Measurements from ENCODE around the gene BNC1. TPM values are rescaled to one million over a fixed set of nuclear protein-coding genes. Genes with fewer than 3 reads are reported as not detected.

Gene BNC1
- total RNA-seq, 1 donor from 2014 or later: 10.6 TPM

DNA sequence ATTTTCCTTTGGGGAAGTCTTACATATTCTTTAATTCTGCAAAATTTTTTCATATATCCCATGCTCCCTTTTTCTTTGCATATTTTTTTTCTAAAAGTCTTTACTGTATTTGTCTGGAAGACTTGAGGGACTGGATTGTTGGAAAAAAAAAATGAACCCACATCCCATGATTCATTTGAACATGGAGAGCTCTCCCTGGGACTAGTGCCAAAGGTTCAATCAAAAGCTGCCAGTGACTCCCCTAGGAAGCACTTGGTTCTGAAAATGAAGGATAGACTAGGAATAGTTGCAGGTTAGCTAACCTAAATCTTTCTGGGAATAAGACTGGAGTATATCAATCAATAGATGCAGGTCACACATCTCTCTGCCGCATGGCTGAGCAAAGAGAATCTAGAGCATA, 16.4 kb upstream of the BNC1 start:
- no peak overlapping the region for H3K4me3 ChIP-seq (ENCODE audit: low read depth, low read length)
- no peak for DNase-seq (ENCODE audit: low read depth)
- TF ChIP-seq, protein P1, sequence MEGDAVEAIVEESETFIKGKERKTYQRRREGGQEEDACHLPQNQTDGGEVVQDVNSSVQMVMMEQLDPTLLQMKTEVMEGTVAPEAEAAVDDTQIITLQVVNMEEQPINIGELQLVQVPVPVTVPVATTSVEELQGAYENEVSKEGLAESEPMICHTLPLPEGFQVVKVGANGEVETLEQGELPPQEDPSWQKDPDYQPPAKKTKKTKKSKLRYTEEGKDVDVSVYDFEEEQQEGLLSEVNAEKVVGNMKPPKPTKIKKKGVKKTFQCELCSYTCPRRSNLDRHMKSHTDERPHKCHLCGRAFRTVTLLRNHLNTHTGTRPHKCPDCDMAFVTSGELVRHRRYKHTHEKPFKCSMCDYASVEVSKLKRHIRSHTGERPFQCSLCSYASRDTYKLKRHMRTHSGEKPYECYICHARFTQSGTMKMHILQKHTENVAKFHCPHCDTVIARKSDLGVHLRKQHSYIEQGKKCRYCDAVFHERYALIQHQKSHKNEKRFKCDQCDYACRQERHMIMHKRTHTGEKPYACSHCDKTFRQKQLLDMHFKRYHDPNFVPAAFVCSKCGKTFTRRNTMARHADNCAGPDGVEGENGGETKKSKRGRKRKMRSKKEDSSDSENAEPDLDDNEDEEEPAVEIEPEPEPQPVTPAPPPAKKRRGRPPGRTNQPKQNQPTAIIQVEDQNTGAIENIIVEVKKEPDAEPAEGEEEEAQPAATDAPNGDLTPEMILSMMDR (conservative IDR thresholded peaks at IDR 0.05; ENCODE audit: low read depth, low read length): no peak

DNA sequence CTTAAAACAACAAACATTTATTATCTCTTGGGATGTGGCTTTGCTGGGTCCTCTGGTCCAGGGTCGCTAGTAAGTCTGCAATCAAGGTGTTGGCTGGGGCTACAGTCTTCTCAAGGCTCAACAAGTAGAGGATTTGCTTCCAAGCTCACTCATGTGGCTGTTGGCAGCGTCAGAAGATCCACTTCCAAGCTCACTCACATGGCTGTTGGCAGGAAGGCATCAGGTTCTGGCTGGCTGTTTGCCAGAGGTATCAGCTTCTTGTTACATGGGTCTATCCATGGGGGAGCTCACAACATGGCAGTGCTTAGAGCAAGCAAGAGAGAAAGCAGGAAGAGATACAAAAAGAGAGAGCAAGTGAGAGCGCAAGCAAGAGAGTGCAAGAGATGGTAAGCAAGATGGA, 15.0 kb upstream of the BNC1 start:
- no peak overlapping the region for H3K4me3 ChIP-seq (ENCODE audit: low read depth, low read length)
- DNase-seq (ENCODE audit: low read depth): no peak
- TF ChIP-seq, protein P1 (conservative IDR thresholded peaks at IDR 0.05; ENCODE audit: low read depth, low read length): no peak

DNA sequence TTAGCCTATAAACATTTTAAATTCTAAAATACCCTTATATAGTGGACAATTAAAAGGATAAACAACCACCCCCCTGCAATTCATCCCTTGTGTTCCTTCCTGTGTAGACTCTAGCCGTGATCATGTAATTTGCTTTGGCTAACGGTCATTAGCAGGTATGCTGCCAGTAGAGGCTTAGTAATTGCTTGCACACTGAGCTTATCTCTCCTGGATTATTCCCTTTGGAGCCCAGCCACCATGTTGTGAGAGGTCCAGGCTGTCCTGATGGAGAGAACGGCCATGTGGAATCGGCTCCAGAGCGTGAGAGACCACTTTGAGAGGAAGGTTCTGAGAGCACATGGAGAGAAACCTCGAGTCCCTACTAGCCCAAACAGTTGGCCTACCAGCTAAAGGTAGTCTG, 11.0 kb upstream of the BNC1 start:
- TF ChIP-seq, protein P1 (conservative IDR thresholded peaks at IDR 0.05; ENCODE audit: low read depth, low read length): no peak
- H3K4me3 ChIP-seq (ENCODE audit: low read depth, low read length): no peak overlapping the region
- DNase-seq (ENCODE audit: low read depth): no peak

DNA sequence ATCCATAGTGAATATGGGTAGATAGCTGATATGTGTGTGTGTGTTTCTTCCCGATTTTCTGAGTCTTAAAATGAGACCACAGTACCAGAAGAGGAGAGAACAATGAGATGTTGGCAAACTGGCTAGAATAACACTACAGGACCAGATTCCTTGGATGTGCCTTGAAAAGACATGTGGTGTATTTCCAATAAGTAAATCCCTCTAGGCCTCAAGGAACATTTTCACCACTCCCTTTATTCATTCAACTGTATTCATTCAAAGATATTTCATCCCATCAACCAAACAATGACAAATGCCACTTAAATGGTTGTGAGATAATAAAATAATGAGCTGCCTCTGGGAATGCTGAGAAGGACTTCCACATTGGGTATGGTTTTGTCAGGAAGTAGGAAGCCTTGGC, 8.7 kb upstream of the BNC1 start:
- DNase-seq (ENCODE audit: low read depth): no peak
- TF ChIP-seq, protein P1 (conservative IDR thresholded peaks at IDR 0.05; ENCODE audit: low read depth, low read length): no peak
- H3K4me3 ChIP-seq (ENCODE audit: low read depth, low read length): no peak overlapping the region

DNA sequence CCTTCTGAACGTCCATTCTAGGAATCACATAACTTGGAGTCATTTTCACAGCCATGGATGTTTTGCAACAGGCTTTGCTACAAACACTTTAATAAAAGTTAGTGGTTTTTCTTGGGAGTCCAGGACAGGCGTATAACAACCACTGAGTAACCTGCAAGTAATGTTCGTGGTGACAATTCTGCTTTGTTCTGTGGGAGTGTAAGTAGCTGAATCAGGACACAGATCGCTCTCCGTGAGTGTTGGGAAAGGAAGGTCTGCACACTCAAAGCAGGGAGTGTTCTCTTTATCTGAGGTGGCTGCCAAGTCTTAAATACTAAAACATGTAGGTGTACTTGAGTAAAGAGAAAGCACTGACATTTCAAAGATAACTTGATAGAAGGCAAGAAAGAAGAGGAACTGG, 7.9 kb upstream of the BNC1 start:
- no peak overlapping the region for H3K4me3 ChIP-seq (ENCODE audit: low read depth, low read length)
- no peak for DNase-seq (ENCODE audit: low read depth)
- TF ChIP-seq, protein P1 (conservative IDR thresholded peaks at IDR 0.05; ENCODE audit: low read depth, low read length): no peak

DNA sequence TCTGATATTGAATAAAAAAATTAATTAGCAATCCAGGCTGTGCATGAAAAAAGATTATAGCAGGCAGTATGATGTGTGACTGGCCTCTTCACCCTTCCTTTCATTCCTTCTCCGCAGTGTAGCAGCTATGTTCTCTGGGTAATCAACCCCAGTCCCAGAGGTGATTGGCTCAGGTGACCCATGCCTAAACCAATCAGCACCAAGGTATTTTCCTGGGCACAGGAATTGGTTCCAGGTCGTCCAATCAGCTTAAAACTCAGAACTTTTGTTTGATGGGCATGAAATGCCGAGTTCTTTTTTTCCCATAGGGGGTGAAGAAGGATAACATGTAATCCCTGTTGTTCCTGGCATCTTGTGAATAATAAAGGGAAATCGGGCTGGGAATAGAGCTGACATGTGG, 5.8 kb upstream of the BNC1 start:
- TF ChIP-seq, protein P1 (conservative IDR thresholded peaks at IDR 0.05; ENCODE audit: low read depth, low read length): no peak
- no peak for DNase-seq (ENCODE audit: low read depth)
- H3K4me3 ChIP-seq (ENCODE audit: low read depth, low read length): no peak overlapping the region

DNA sequence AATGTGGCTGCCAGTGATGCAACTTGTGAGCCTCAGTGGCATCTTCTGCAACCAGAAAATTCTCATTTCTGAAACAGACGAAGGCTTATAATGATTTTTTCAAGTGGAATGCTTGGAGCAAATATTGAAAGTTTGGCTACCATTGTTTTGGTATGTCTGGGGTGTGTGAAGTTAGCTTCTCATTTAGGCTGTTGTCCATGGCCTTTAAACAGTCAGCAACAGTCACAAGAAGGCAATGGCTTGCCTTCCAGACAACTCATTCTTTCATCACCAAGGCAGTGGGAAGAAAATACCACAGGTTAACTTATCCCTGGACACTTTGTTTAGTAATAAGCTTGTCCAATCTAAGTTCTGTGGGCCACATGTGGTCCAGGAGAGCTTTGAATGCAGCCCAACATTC, 4.7 kb upstream of the BNC1 start:
- TF ChIP-seq, protein P1 (conservative IDR thresholded peaks at IDR 0.05; ENCODE audit: low read depth, low read length): no peak
- H3K4me3 ChIP-seq (ENCODE audit: low read depth, low read length): no peak overlapping the region
- DNase-seq (ENCODE audit: low read depth): no peak

Measured in epithelial cell of proximal tubule (primary cell).